ENCODE data around the gene LMO7. TPM values are rescaled to one million over a fixed set of nuclear protein-coding genes. Genes with fewer than 3 reads are reported as not detected.
"Not testable (repeated sequence)": the region's sequence is repeated elsewhere in the genome, so short reads cannot be mapped to it uniquely, and the experiment has no call there.

The LMO7 gene
- total RNA-seq, 1 experiment from 2014 or later, result 2.1 TPM

- in situ Hi-C loops (cut with HindIII; ENCODE audit: low sequenced_read_pairs), result no loop called here
Observed at GRCh38 chr13:75643693-75644092, 7.6 kb downstream of the LMO7 start.

GRCh38 chr13:75645141-75645540 is 9.0 kb downstream of the LMO7 start:
- no peak for DNase-seq (ENCODE audit: low spot score)
- in situ Hi-C loops (cut with HindIII; ENCODE audit: low sequenced_read_pairs), result no loop called here

More at GRCh38 chr13:75643693-75644092, 7.6 kb downstream of the LMO7 start:
- DNase-seq (ENCODE audit: low spot score), result no peak

DNA sequence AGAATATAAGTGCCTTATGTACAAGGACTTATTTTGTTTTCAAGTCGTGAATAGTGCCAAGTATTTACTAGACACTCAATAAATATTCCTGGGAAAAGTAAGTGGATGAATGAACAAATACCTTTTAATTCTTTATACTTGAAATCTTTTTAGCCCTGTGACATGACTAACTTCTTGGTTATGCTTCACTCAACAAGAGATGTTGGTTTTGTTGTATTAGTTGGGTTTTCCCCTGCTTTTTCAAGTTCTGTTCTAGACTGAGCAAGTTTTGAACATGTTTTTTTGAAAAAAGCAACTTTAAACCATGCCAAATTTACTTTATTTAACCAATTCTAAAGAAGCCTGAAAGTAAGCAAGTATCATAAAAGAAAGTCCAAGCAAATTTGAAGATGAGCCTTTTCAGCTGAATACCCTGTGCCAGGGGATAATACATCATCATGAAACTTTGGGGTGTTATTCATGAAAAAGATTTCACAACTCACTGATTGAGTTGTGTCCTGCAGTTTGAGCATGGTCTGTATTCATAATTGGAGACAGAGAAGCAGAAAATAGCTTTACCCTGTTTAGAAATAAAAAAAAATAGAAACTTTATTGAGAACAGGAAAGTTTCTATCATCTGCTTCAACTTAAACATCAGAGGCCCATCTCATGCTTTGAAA is 11.1 kb downstream of the LMO7 start:
- no peak for DNase-seq (ENCODE audit: low spot score)
- in situ Hi-C loops (cut with HindIII; ENCODE audit: low sequenced_read_pairs), result no loop called here

DNA sequence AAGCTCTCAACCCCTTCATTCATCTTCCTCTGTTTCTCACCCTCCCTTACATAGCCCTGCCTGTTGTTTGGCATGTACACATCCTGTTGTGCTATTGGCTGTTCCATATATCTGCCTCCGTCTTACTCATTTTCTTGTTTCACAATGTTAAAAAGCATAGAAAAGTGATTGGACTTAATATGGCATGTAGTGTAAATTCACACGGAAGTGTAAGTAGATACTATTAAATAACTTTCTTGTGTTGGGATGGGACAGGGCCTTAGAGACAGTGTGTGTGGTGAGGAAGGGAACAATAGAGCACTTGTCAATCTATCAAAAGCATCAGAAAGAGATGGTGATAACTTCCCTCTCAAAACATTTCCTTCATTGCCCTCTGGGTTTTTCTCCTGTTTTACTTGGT is 12.3 kb downstream of the LMO7 start:
- DNase-seq (ENCODE audit: low spot score), result no peak
- in situ Hi-C loops (cut with HindIII; ENCODE audit: low sequenced_read_pairs), result no loop called here

GRCh38 chr13:75651013-75651412 is 14.9 kb downstream of the LMO7 start:
- in situ Hi-C loops (cut with HindIII; ENCODE audit: low sequenced_read_pairs), result no loop called here
- DNase-seq (ENCODE audit: low spot score), result no peak

- DNase-seq (ENCODE audit: low spot score), result no peak
- in situ Hi-C loops (cut with HindIII; ENCODE audit: low sequenced_read_pairs), result no loop called here
Observed at GRCh38 chr13:75652726-75653125, 16.6 kb downstream of the LMO7 start.

DNA sequence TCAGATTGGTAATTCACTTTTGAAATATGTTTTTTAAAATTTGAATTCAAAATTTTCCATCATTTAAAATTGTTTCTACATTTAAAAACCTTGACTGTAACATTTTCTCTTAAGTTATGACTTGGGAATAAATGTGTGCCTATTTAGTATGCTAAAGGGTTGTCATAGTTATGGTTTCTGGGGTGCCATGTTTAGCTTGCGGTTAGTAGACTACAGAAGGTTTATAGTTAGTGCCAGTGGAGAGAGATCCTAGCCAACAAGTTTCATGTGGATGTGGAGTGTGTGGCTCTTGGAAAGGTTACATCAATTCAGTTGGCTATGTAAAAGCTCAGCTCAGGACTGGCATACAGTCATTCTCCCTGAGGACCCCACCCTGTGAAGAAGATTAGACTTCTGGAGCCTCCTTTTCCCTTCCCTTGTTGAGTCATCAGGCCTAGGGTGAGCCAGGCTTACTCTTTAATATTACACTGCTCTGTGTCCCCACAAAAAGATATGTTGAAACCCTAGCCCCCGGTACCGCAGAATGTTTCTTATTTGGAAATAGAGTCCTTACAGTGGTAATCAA is 20.4 kb downstream of the LMO7 start:
- no peak for DNase-seq (ENCODE audit: low spot score)
- in situ Hi-C loops (cut with HindIII; ENCODE audit: low sequenced_read_pairs), result no loop called here

DNA sequence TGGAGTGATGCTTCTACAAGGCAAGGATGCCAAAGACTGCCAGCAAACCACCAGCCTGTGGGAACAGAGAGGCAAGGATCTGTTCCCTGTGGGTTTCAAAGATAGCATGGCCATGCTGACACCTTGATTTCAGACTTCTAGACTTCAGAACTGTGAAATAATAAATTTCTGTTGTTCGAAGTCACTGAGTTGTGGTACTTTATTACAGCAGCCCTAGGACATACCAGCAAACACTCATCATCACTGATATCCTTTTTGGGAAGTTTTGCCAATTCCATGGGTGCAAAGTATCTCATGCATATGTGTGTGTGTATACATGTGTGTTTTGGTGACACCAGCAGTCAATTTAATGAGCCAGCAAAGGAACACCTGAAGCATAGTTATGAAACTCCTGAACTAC is 21.0 kb downstream of the LMO7 start:
- in situ Hi-C loops (cut with HindIII; ENCODE audit: low sequenced_read_pairs), result no loop called here
- no peak for DNase-seq (ENCODE audit: low spot score)

- in situ Hi-C loops (cut with HindIII; ENCODE audit: low sequenced_read_pairs), result no loop called here
- no peak for DNase-seq (ENCODE audit: low spot score)
Observed at GRCh38 chr13:75660694-75661093, 24.6 kb downstream of the LMO7 start.

- in situ Hi-C loops (cut with HindIII; ENCODE audit: low sequenced_read_pairs), result no loop called here
Observed at GRCh38 chr13:75661443-75661842, 25.3 kb downstream of the LMO7 start.

GRCh38 chr13:75666646-75667351 is 30.7 kb downstream of the LMO7 start:
- DNase-seq (ENCODE audit: low spot score), result no peak
- in situ Hi-C loops (cut with HindIII; ENCODE audit: low sequenced_read_pairs), result no loop called here

More at GRCh38 chr13:75661443-75661842, 25.3 kb downstream of the LMO7 start:
- no peak for DNase-seq (ENCODE audit: low spot score)

DNA sequence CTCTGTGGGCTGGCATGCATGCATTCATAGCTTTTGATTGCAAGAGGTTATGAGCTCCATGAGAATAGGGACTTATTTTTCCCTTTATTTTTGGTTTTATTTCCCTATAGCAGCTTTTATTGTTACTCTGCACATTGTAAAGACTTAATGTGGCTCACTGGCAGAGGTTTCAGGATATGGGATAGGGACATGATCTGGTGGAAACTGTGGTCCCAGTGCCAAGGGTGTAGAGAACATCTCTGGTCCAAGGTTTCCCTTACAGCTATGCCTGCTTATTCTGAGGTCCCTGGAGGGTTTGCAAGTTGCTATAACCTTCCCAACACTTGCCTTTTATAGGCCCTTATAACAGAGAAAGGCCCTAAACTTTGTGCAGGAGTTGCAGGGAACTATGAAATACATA is 33.6 kb downstream of the LMO7 start:
- no peak for DNase-seq (ENCODE audit: low spot score)
- in situ Hi-C loops (cut with HindIII; ENCODE audit: low sequenced_read_pairs), result no loop called here

- DNase-seq (ENCODE audit: low spot score), result no peak
- in situ Hi-C loops (cut with HindIII; ENCODE audit: low sequenced_read_pairs), result no loop called here
Observed at GRCh38 chr13:75670496-75670895, 34.4 kb downstream of the LMO7 start.

GRCh38 chr13:75675421-75675820 is 39.3 kb downstream of the LMO7 start:
- in situ Hi-C loops (cut with HindIII; ENCODE audit: low sequenced_read_pairs), result no loop called here

GRCh38 chr13:75679459-75679858 is 43.3 kb downstream of the LMO7 start:
- DNase-seq (ENCODE audit: low spot score), result no peak
- in situ Hi-C loops (cut with HindIII; ENCODE audit: low sequenced_read_pairs), result no loop called here

More at GRCh38 chr13:75675421-75675820, 39.3 kb downstream of the LMO7 start:
- DNase-seq (ENCODE audit: low spot score), result no peak

- DNase-seq (ENCODE audit: low spot score); in situ Hi-C loops (cut with HindIII; ENCODE audit: low sequenced_read_pairs): not testable (repeated sequence)
Observed at GRCh38 chr13:75680251-75680650, 44.1 kb downstream of the LMO7 start.

DNA sequence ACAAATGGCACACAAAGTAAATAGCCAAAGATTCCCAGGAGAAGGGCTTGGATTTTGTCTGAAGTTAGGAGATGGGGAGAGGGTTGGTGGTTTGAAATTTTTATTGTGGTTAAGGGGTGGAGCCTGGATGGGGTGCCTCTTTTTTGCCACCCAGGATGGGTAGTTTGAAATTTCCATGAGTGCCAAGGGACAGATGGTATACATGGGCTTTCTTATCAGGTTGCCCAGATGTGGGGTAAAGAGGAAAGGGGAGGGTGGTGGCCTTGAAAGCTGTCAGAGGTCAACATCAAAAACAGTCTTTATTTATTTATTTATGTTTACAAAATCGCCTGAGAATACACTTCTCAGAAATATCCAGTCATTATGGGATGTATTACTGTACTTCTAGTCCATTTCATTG is 46.2 kb downstream of the LMO7 start:
- in situ Hi-C loops (cut with HindIII; ENCODE audit: low sequenced_read_pairs), result no loop called here
- DNase-seq (ENCODE audit: low spot score), result no peak

DNA sequence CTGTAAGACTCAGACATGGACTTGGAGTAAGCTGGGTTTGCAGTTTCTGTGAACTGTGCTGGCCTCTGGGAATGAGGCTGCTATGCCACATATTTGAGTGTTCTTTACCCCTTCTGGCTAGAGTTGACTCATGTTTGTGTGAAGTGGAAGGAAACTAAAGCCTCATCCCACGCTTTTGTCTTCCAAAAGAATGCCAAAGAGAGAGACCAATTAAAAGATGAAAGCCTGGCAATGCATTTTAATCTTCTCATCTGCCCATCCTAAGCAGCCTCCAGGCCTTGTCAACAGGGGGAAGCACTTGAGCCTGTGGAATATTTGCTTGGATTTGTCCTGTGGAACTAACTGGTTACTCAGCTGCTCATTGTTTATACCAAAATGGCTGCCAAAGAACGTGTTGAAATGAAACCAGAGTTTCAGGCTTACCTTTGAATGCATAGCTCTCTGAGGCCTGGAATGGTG is 49.1 kb downstream of the LMO7 start:
- no peak for DNase-seq (ENCODE audit: low spot score)
- in situ Hi-C loops (cut with HindIII; ENCODE audit: low sequenced_read_pairs), result no loop called here

GRCh38 chr13:75687150-75687763 is 51.1 kb downstream of the LMO7 start:
- in situ Hi-C loops (cut with HindIII; ENCODE audit: low sequenced_read_pairs), result no loop called here
- no peak for DNase-seq (ENCODE audit: low spot score)

- in situ Hi-C loops (cut with HindIII; ENCODE audit: low sequenced_read_pairs), result no loop called here
- DNase-seq (ENCODE audit: low spot score), result no peak
Observed at GRCh38 chr13:75689686-75690085, 53.6 kb downstream of the LMO7 start.
